Trophoblast cell (in vitro differentiated cells and primary cell): ENCODE measurements around the gene SLC26A2.

ENCODE experiments used
- DNase-seq, 2 donors: peaks; one replicate each; pipeline ENCODE4 v3.0.0-alpha.2; 2016
- H2AFZ ChIP-seq: 2 replicates; pipeline ENCODE4 v1.6.1; 2013; ENCODE audit warnings: low read length, moderate library complexity, mild to moderate bottlenecking; ENCODE audit not compliant: insufficient read depth, poor library complexity
- H2AK5ac ChIP-seq: 2 replicates; pipeline ENCODE4 v1.6.1; 2013; ENCODE audit warnings: mild to moderate bottlenecking, low read length
- H2BK120ac ChIP-seq: 2 replicates; pipeline ENCODE4 v1.6.1; 2013; ENCODE audit warnings: low read length, mild to moderate bottlenecking, moderate library complexity; ENCODE audit not compliant: insufficient read depth, poor library complexity
- H2BK12ac ChIP-seq: 2 replicates; pipeline ENCODE4 v1.6.1; 2013; ENCODE audit warnings: mild to moderate bottlenecking, low read length, moderate library complexity
- H2BK5ac ChIP-seq: 2 replicates; pipeline ENCODE4 v1.6.1; 2013; ENCODE audit warnings: low read length, low read depth, moderate library complexity, mild to moderate bottlenecking; ENCODE audit not compliant: poor library complexity
- H3K14ac ChIP-seq: 2 replicates; pipeline ENCODE4 v1.6.1; 2013; ENCODE audit warnings: mild to moderate bottlenecking, low read length
- H3K18ac ChIP-seq: 2 replicates; pipeline ENCODE4 v1.6.1; 2013; ENCODE audit warnings: mild to moderate bottlenecking, low read length
- H3K23ac ChIP-seq: 2 replicates; pipeline ENCODE4 v1.6.1; 2013; ENCODE audit warnings: low read length
- H3K27ac ChIP-seq: 2 replicates; pipeline ENCODE4 v1.5.1; 2013; ENCODE audit warnings: low read depth, mild to moderate bottlenecking, inconsistent platforms, low read length, moderate library complexity
- H3K27me3 ChIP-seq: 2 replicates; pipeline ENCODE4 v1.6.1; 2013; ENCODE audit warnings: inconsistent platforms, mild to moderate bottlenecking, low read length, moderate library complexity; ENCODE audit not compliant: insufficient read depth
- H3K36me3 ChIP-seq, 2 experiments: 1 replicate in 1 of 2; 2 replicates in 1 of 2; pipeline ENCODE4 v1.6.1; 2013; ENCODE audit warnings: low read length in 2 of 2, mild to moderate bottlenecking in 2 of 2, moderate library complexity in 1 of 2; ENCODE audit not compliant: insufficient read depth in 2 of 2, control insufficient read depth in 1 of 2
- H3K4ac ChIP-seq: 2 replicates; pipeline ENCODE4 v1.6.1; 2013; ENCODE audit warnings: low read depth, mild to moderate bottlenecking, low read length, moderate library complexity
- H3K4me1 ChIP-seq, 2 experiments: 1 replicate in 1 of 2; 2 replicates in 1 of 2; pipeline ENCODE4 v1.6.1; 2013; ENCODE audit warnings: low read length in 2 of 2, mild to moderate bottlenecking in 2 of 2, moderate library complexity in 1 of 2; ENCODE audit not compliant: insufficient read depth in 2 of 2, control insufficient read depth in 1 of 2
- H3K4me2 ChIP-seq: 2 replicates; pipeline ENCODE4 v1.6.1; 2013; ENCODE audit warnings: inconsistent platforms, mild to moderate bottlenecking, low read length, moderate library complexity
- H3K4me3 ChIP-seq: 2 replicates; pipeline ENCODE4 v1.5.1; 2013; ENCODE audit warnings: mild to moderate bottlenecking, low read depth, low read length, inconsistent platforms
- H3K79me1 ChIP-seq: one replicate; pipeline ENCODE4 v1.6.1; 2013; ENCODE audit warnings: low read length
- H3K79me2 ChIP-seq: 2 replicates; pipeline ENCODE4 v1.6.1; 2013; ENCODE audit warnings: low read length, mild to moderate bottlenecking; ENCODE audit not compliant: control insufficient read depth, insufficient read depth, poor library complexity
- H3K9ac ChIP-seq: 2 replicates; pipeline ENCODE4 v1.6.1; 2013; ENCODE audit warnings: mild to moderate bottlenecking, low read length
- H3K9me3 ChIP-seq: 2 replicates; pipeline ENCODE4 v1.6.1; 2013; ENCODE audit warnings: low read depth, mild to moderate bottlenecking, control low read depth, inconsistent platforms, low read length; ENCODE audit not compliant: insufficient read depth
- H4K12ac ChIP-seq: 2 replicates; pipeline ENCODE4 v1.6.1; 2013; ENCODE audit warnings: low read depth, mild to moderate bottlenecking, low read length, moderate library complexity
- H4K8ac ChIP-seq: 2 replicates; pipeline ENCODE4 v1.6.1; 2013; ENCODE audit warnings: low read depth, mild to moderate bottlenecking, low read length, moderate library complexity
- H4K91ac ChIP-seq: one replicate; pipeline ENCODE4 v1.6.1; 2013; ENCODE audit warnings: low read depth, mild to moderate bottlenecking, low read length, moderate library complexity
- WGBS: extraction: QIAGEN DNeasy Blood & Tissue Kit; methylation state at CpG from one replicate; pipeline ENCODE4 v1.1.7; 2013; ENCODE audit warnings: missing lambda C conversion rate; ENCODE audit not compliant: insufficient read length, insufficient coverage; ENCODE audit errors: extremely low coverage; 5-methylcytosine and 5-hydroxymethylcytosine counted together

The SLC26A2 gene

GRCh38 chr5:149936700-149937091 is 23.9 kb upstream of the SLC26A2 start:
- H3K9me3 ChIP-seq: no peaks in the 10 kb centered on the region
- no peak overlapping the region for H3K27ac ChIP-seq
- no peak overlapping the region for H2BK120ac ChIP-seq
- H3K27me3 ChIP-seq: no peaks in the 10 kb centered on the region
- H4K8ac ChIP-seq: no peak overlapping the region
- no peak overlapping the region for H2AK5ac ChIP-seq
- no peak overlapping the region for H4K12ac ChIP-seq
- peaks cover 0 to 7% of the 10 kb centered on the region in 2 experiments for H3K4me1 ChIP-seq
- no peak overlapping the region for H3K4me3 ChIP-seq
- no peak overlapping the region for H3K23ac ChIP-seq
- WGBS: no CpG with 5 or more reads among the region's 3 CpGs
- no peak overlapping the region for H2AFZ ChIP-seq
- H3K79me1 ChIP-seq: no peaks in the 10 kb centered on the region
- H3K4me2 ChIP-seq: no peak overlapping the region
- no peak overlapping the region for H3K18ac ChIP-seq
- DNase-seq: no peak
- H3K4ac ChIP-seq: no peak overlapping the region
- H3K14ac ChIP-seq: no peak overlapping the region
- no peaks in the 10 kb centered on the region for H3K36me3 ChIP-seq
- no peak overlapping the region for H3K9ac ChIP-seq
- no peak overlapping the region for H2BK12ac ChIP-seq
- no peak overlapping the region for H4K91ac ChIP-seq
- H2BK5ac ChIP-seq: no peak overlapping the region
- H3K79me2 ChIP-seq: no peaks in the 10 kb centered on the region

GRCh38 chr5:149937610-149938009 is 22.9 kb upstream of the SLC26A2 start:
- no peaks in the 10 kb centered on the region for H3K9me3 ChIP-seq
- H3K4me3 ChIP-seq: no peak overlapping the region
- no peaks in the 10 kb centered on the region for H3K79me1 ChIP-seq
- WGBS: no CpG with 5 or more reads among the region's 1 CpG
- no peak overlapping the region for H3K27ac ChIP-seq
- H3K79me2 ChIP-seq: no peaks in the 10 kb centered on the region
- H3K14ac ChIP-seq: no peak overlapping the region
- H3K18ac ChIP-seq: no peak overlapping the region
- H4K91ac ChIP-seq: no peak overlapping the region
- no peak overlapping the region for H4K8ac ChIP-seq
- H2AK5ac ChIP-seq: no peak overlapping the region
- H2BK5ac ChIP-seq: no peak overlapping the region
- no peaks in the 10 kb centered on the region for H3K36me3 ChIP-seq
- no peak overlapping the region for H2BK120ac ChIP-seq
- H2AFZ ChIP-seq: no peak overlapping the region
- H4K12ac ChIP-seq: no peak overlapping the region
- H3K4me2 ChIP-seq: no peak overlapping the region
- DNase-seq: no peak
- H3K23ac ChIP-seq: no peak overlapping the region
- H3K27me3 ChIP-seq: no peaks in the 10 kb centered on the region
- no peak overlapping the region for H3K4ac ChIP-seq
- peaks cover 0 to 7% of the 10 kb centered on the region in 2 experiments for H3K4me1 ChIP-seq
- H3K9ac ChIP-seq: no peak overlapping the region
- no peak overlapping the region for H2BK12ac ChIP-seq

DNA sequence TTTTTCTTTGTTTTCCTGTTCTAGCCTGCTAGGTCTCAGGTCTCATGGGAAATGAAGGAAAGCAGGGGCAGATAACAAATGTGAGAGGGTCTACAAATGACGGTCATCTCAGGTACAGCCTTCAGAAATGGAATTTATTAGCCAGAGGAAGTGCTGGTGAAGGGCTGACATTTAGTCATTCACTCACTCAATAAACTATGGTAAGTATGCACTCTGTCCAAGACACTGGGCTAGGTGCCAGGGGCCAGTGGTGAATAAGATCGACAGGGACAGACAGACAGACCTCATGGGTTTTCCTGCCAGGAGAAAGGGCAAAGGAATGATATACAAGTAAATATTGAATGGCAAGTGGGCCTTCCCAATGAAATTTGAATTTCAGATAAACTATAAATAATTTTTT is 22.3 kb upstream of the SLC26A2 start:
- DNase-seq: peak; percentile 18 to 43
- WGBS: no CpG with 5 or more reads among the region's 2 CpGs

DNA sequence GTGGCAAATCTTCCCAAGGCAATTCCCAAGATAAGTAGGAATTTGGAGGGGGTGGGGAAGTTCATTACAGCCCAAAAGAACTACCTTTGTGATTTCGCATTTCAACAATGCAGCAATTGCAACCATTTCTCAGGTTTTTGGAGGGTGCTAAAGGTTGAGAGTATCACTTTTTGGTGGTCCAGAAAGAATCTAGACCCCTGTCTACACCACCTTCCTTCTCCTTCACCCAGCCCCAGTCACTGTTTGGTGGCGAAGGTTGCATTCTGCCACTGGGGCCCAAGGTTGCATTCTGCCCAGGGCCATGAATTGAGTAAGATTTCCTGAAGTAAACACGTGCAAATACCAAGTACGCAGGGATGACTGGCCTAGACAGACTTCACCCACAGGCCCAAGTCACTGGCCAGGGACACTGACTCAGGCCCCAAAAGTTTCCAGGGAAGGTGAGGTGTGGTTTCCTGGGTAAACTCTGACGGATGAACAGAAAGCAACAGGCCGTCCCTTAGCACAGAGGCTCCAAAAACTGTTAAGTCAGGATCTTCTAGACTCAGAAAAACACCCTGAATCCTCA is 21.7 kb upstream of the SLC26A2 start:
- H3K27me3 ChIP-seq: no peaks in the 10 kb centered on the region
- H3K79me1 ChIP-seq: no peaks in the 10 kb centered on the region
- H3K18ac ChIP-seq: no peak overlapping the region
- H4K91ac ChIP-seq: no peak overlapping the region
- no CpG with 5 or more reads among the region's 6 CpGs for WGBS
- no peak overlapping the region for H3K9ac ChIP-seq
- peaks cover 0 to 7% of the 10 kb centered on the region in 2 experiments for H3K4me1 ChIP-seq
- H3K4me3 ChIP-seq: no peak overlapping the region
- no peaks in the 10 kb centered on the region for H3K79me2 ChIP-seq
- no peak overlapping the region for H4K12ac ChIP-seq
- no peak overlapping the region for H3K14ac ChIP-seq
- H2AFZ ChIP-seq: no peak overlapping the region
- H2BK120ac ChIP-seq: no peak overlapping the region
- H3K9me3 ChIP-seq: no peaks in the 10 kb centered on the region
- H4K8ac ChIP-seq: no peak overlapping the region
- no peak overlapping the region for H2AK5ac ChIP-seq
- H3K23ac ChIP-seq: no peak overlapping the region
- no peak overlapping the region for H3K4me2 ChIP-seq
- no peaks in the 10 kb centered on the region for H3K36me3 ChIP-seq
- H3K27ac ChIP-seq: no peak overlapping the region
- no peak overlapping the region for H2BK5ac ChIP-seq
- H2BK12ac ChIP-seq: no peak overlapping the region
- H3K4ac ChIP-seq: no peak overlapping the region
- DNase-seq: peak; percentile 94 to 97

More for the DNA sequence above, 22.3 kb upstream of the SLC26A2 start:
- no peak overlapping the region for H3K4me3 ChIP-seq
- H3K18ac ChIP-seq: no peak overlapping the region
- H3K4me2 ChIP-seq: no peak overlapping the region
- H2BK5ac ChIP-seq: no peak overlapping the region
- no peaks in the 10 kb centered on the region for H3K27me3 ChIP-seq
- H2AFZ ChIP-seq: no peak overlapping the region
- H3K9ac ChIP-seq: no peak overlapping the region
- H4K12ac ChIP-seq: no peak overlapping the region
- no peak overlapping the region for H4K8ac ChIP-seq
- no peak overlapping the region for H3K27ac ChIP-seq
- H3K4ac ChIP-seq: no peak overlapping the region
- H3K79me2 ChIP-seq: no peaks in the 10 kb centered on the region
- H2BK120ac ChIP-seq: no peak overlapping the region
- no peak overlapping the region for H4K91ac ChIP-seq
- H3K79me1 ChIP-seq: no peaks in the 10 kb centered on the region
- H2BK12ac ChIP-seq: no peak overlapping the region
- H3K9me3 ChIP-seq: no peaks in the 10 kb centered on the region
- no peak overlapping the region for H3K23ac ChIP-seq
- H2AK5ac ChIP-seq: no peak overlapping the region
- no peak overlapping the region for H3K14ac ChIP-seq
- peaks cover 0 to 7% of the 10 kb centered on the region in 2 experiments for H3K4me1 ChIP-seq
- H3K36me3 ChIP-seq: no peaks in the 10 kb centered on the region
